Measurements from ENCODE around the gene CLRN2. TPM values are rescaled to one million over a fixed set of nuclear protein-coding genes. Genes with fewer than 3 reads are reported as not detected.

CLRN2 gene
- polyA plus RNA-seq, 10 donors: not detected

Other genes with a start within 250 kb of the CLRN2 start
- 100 to 1,000 TPM in 3 of 10 donors, 10 to 100 TPM in 7; 54.5 to 109 (median 90.2) TPM for gene QDPR, start 3.1 kb upstream of the CLRN2 start, polyA plus RNA-seq (ENCODE audit: insufficient read length in 10 of 10)
- gene LAP3, start 62.0 kb downstream of the CLRN2 start, polyA plus RNA-seq (ENCODE audit: insufficient read length in 10 of 10): 10 to 100 TPM; 44.9 to 51.0 (median 48.0) TPM
- gene MED28, start 99.5 kb downstream of the CLRN2 start, polyA plus RNA-seq (ENCODE audit: insufficient read length in 10 of 10): 10 to 100 TPM; 24.7 to 37.3 (median 28.2) TPM